Spleen (tissue), 7 donors: ENCODE results near the gene SH3BP1.

Experiments
- POLR2AphosphoS5 ChIP-seq, 3 donors: sonication (generic); formaldehyde crosslinking; IDR thresholded peaks; one replicate each; pipeline ENCODE4 v1.5.1; 2017; ENCODE audit warnings: antibody characterized with exemption in 3 of 3
- TF ChIP-seq, protein P1 (sequence below), 11 experiments: fragments of 200-600 bp in 7 of 11; fragments of 450-650 bp in 4 of 11; sonication (generic) in 4 of 11; IDR thresholded peaks in 8 of 11; conservative IDR thresholded peaks in 3 of 11; 1 replicate in 7 of 11; 2 replicates in 4 of 11; pipeline versions ENCODE4 v1.4.0 to v1.8.0; 2016 to 2021; ENCODE audit warnings: antibody characterized with exemption in 11 of 11, inconsistent platforms in 4 of 11, mild to moderate bottlenecking in 1 of 11
- donor health status: DM: no; HTN: no; CAD: no; lungs with moderate emphysema.
- donor health status: DM: no; HTN: no; CAD: no.
- donor health status: DM: no; HTN: no; CAD: no.

DNA sequence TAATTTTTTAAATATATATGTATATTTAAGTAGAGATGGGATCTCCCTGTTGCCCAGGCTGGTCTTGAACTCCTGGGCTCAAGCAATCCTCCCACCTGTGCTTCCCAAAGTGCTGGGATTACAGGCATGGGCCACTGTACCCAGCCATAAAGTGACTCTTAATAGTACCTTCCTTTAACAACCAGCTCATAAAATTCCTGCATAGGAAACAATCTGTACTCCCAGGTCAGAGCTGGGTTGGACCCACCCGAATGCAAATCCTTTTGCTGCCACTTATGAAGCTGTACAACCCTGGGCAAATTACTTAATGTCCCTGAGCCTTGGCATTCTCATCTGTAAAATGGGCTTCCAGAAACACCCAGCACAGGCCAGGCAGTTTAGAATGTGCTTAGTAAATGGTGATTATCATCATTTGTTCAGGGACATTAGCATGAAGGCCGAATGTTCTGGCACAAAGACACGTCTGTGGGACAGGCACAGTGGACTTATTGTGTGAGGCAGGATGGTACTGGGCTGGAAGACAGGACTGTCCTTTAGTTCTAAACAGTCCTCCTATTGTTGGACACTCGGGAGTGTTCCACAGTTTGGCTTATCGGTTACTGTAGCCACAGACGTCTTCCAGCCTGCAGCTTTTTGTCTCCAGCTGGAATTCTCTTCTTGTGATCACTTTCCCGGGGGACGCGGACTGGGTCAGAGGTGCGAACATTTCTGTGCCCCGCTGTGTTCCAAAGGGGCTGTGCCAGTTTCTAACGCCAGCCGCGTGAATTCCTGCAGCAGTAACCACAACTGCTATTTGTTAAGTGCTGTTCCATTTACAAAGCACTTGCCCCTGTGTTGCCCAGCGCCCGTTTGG, 25.0 kb downstream of the SH3BP1 start:
- TF ChIP-seq, protein P1, sequence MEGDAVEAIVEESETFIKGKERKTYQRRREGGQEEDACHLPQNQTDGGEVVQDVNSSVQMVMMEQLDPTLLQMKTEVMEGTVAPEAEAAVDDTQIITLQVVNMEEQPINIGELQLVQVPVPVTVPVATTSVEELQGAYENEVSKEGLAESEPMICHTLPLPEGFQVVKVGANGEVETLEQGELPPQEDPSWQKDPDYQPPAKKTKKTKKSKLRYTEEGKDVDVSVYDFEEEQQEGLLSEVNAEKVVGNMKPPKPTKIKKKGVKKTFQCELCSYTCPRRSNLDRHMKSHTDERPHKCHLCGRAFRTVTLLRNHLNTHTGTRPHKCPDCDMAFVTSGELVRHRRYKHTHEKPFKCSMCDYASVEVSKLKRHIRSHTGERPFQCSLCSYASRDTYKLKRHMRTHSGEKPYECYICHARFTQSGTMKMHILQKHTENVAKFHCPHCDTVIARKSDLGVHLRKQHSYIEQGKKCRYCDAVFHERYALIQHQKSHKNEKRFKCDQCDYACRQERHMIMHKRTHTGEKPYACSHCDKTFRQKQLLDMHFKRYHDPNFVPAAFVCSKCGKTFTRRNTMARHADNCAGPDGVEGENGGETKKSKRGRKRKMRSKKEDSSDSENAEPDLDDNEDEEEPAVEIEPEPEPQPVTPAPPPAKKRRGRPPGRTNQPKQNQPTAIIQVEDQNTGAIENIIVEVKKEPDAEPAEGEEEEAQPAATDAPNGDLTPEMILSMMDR (IDR thresholded peaks at IDR 0.05 in 8 of 11, conservative IDR thresholded peaks at IDR 0.05 in 3 of 11), result no peak
- no peak for TF ChIP-seq POLR2AphosphoS5 (IDR thresholded peaks at IDR 0.05)
